GM23338 (cell line): Measurements from ENCODE around the gene IPCEF1. TPM values are rescaled to one million over a fixed set of nuclear protein-coding genes. Genes with fewer than 3 reads are reported as not detected.

ENCODE experiments used
- ATAC-seq: fragments of 200-7000 bp; cut with Tn5 transposase; 3 replicates; pipeline ENCODE4 v1.9.1; 2020
- DNase-seq: peaks from one replicate; pipeline ENCODE4 v3.0.0-alpha.2; 2015; ENCODE audit warnings: low spot score
- H2AFZ ChIP-seq: fragments of 200-600 bp; sonication (generic); 2 replicates; pipeline ENCODE4 v1.8.0; 2016; ENCODE audit warnings: antibody characterized with exemption, mild to moderate bottlenecking, moderate library complexity
- H3F3A ChIP-seq: fragments of 200-600 bp; sonication (generic); replicated peaks from 2 replicates; pipeline ENCODE4 v1.8.0; 2017; ENCODE audit warnings: antibody characterized with exemption, mixed run types, low read depth
- H3K27ac ChIP-seq: fragments of 200-600 bp; sonication (generic); 2 replicates; pipeline ENCODE4 v1.6.1; 2016; ENCODE audit warnings: low read depth
- H3K27me3 ChIP-seq: fragments of 200-600 bp; sonication (generic); 2 replicates; pipeline ENCODE4 v1.8.0; 2016; ENCODE audit warnings: mild to moderate bottlenecking, mixed run types, moderate library complexity; ENCODE audit not compliant: insufficient read depth
- H3K36me3 ChIP-seq: fragments of 200-600 bp; sonication (generic); 2 replicates; pipeline ENCODE4 v1.8.0; 2016; ENCODE audit warnings: mild to moderate bottlenecking; ENCODE audit not compliant: insufficient read depth
- H3K4me1 ChIP-seq: fragments of 200-600 bp; sonication (generic); 2 replicates; pipeline ENCODE4 v1.8.0; 2016; ENCODE audit warnings: mild to moderate bottlenecking, moderate library complexity; ENCODE audit not compliant: insufficient read depth
- H3K4me2 ChIP-seq: fragments of 200-600 bp; sonication (generic); 2 replicates; pipeline ENCODE4 v1.7.1; 2017; ENCODE audit warnings: mixed run types
- H3K4me3 ChIP-seq: fragments of 200-600 bp; sonication (generic); 2 replicates; pipeline ENCODE4 v1.6.1; 2016; ENCODE audit warnings: mixed run types
- H3K79me2 ChIP-seq: fragments of 200-600 bp; sonication (generic); replicated peaks from 2 replicates; pipeline ENCODE4 v1.8.0; 2017; ENCODE audit warnings: mild to moderate bottlenecking; ENCODE audit not compliant: insufficient read depth
- H3K9me2 ChIP-seq: fragments of 200-600 bp; sonication (generic); 2 replicates; pipeline ENCODE4 v1.8.0; 2017; ENCODE audit not compliant: insufficient read depth
- H4K20me1 ChIP-seq: fragments of 200-600 bp; sonication (generic); replicated peaks from 2 replicates; pipeline ENCODE4 v1.8.0; 2017; ENCODE audit warnings: mild to moderate bottlenecking; ENCODE audit not compliant: insufficient read depth
- H3K27ac Mint-ChIP-seq: 2 replicates; pipeline ENCODE4 v1.8.0; 2020; ENCODE audit warnings: inconsistent platforms, mild to moderate bottlenecking, moderate library complexity, mixed read lengths
- H3K27me3 Mint-ChIP-seq: 3 replicates; pipeline ENCODE4 v1.8.0; 2022; ENCODE audit warnings: low read depth, mild to moderate bottlenecking, moderate library complexity, mixed read lengths, inconsistent platforms; ENCODE audit not compliant: insufficient read depth, poor library complexity
- H3K36me3 Mint-ChIP-seq: 3 replicates; pipeline ENCODE4 v1.8.0; 2021; ENCODE audit warnings: low read depth, mild to moderate bottlenecking, inconsistent platforms, moderate library complexity, mixed read lengths
- H3K4me1 Mint-ChIP-seq: 3 replicates; pipeline ENCODE4 v1.8.0; 2020; ENCODE audit warnings: mild to moderate bottlenecking, inconsistent platforms, mixed read lengths
- H3K4me3 Mint-ChIP-seq: 3 replicates; pipeline ENCODE4 v1.8.0; 2021; ENCODE audit warnings: moderate library complexity, mild to moderate bottlenecking, inconsistent platforms, mixed read lengths
- H3K9me3 Mint-ChIP-seq: 3 replicates; pipeline ENCODE4 v1.8.0; 2020; ENCODE audit warnings: moderate library complexity, mild to moderate bottlenecking, inconsistent platforms, mixed read lengths
- CREB1 ChIP-seq: fragments of 250-450 bp; sonication (Bioruptor Pico); IDR thresholded peaks from 2 replicates; pipeline ENCODE4 v1.5.0; 2020; ENCODE audit warnings: low read depth, mild to moderate bottlenecking, moderate library complexity
- JUNB ChIP-seq: IDR thresholded peaks from one replicate; pipeline ENCODE4 v1.6.1; 2016; ENCODE audit warnings: antibody characterized with exemption; ENCODE audit not compliant: unreplicated experiment
- POLR2AphosphoS5 ChIP-seq: IDR thresholded peaks from 2 replicates; pipeline ENCODE4 v1.6.1; 2016; ENCODE audit warnings: antibody characterized with exemption, low read depth
- REST ChIP-seq: IDR thresholded peaks from one replicate; pipeline ENCODE4 v1.6.1; 2018; ENCODE audit warnings: antibody characterized with exemption; ENCODE audit not compliant: unreplicated experiment
- STAT1 ChIP-seq: IDR thresholded peaks from one replicate; pipeline ENCODE4 v1.6.1; 2016; ENCODE audit warnings: antibody characterized with exemption; ENCODE audit not compliant: unreplicated experiment
- ZNF331 ChIP-seq: fragments of 250-450 bp; sonication (Bioruptor Pico); IDR thresholded peaks from 2 replicates; pipeline ENCODE4 v1.5.0; 2020; ENCODE audit warnings: low read depth, mild to moderate bottlenecking, moderate library complexity
- ZNF462 ChIP-seq: fragments of 250-450 bp; sonication (Bioruptor Pico); IDR thresholded peaks from 2 replicates; pipeline ENCODE4 v1.5.0; 2020; ENCODE audit warnings: mild to moderate bottlenecking, moderate library complexity
- polyA plus RNA-seq: library from polyadenylated mRNA; unstranded; fragments of >200 nt; fragmentation: Nextera tagmentation; extraction: Ambion mirVana; gene quantifications from 2 replicates; pipeline ENCODE4 v1.2.1, GENCODE V29; 2016
- total RNA-seq: library from RNA; depleted of rRNA; stranded (reverse); fragments of >200 nt; shearing (Covaris generic); gene quantifications from 2 replicates; pipeline ENCODE4 v1.2.3, GENCODE V29; 2014

The IPCEF1 gene
- total and polyA plus RNA-seq, 2 experiments from 2014 or later = 0.15 to 1.8 TPM

GRCh38 chr6:154226461-154226860, 130.1 kb downstream of the IPCEF1 start (continued):
- no peak for TF ChIP-seq ZNF462 (CRISPR knock-in tag)
- no peak for TF ChIP-seq REST

- DNase-seq (no peak), ATAC-seq (no peak)
- Mint-ChIP-seq H3K36me3 (no peaks in the 10 kb centered on the region), H3K4me3 (no peak overlapping the region), H3K9me3 (no peaks in the 10 kb centered on the region), H3K27ac (no peak overlapping the region), H3K27me3 (peaks cover 1% of the 10 kb centered on the region), H3K4me1 (peaks cover 10% of the 10 kb centered on the region)
- no peaks in the 10 kb centered on the region for H4K20me1 ChIP-seq
- no peaks in the 10 kb centered on the region for H3K36me3 ChIP-seq
- H3K4me3 ChIP-seq = no peak overlapping the region
- no peak overlapping the region for H2AFZ ChIP-seq
- no peak overlapping the region for H3K27ac ChIP-seq
- no peaks in the 10 kb centered on the region for H3K27me3 ChIP-seq
- H3K9me2 ChIP-seq = peaks cover 1% of the 10 kb centered on the region; the same call in 1 of the 2 replicates
- H3K4me2 ChIP-seq = no peak overlapping the region
- no peaks in the 10 kb centered on the region for H3K79me2 ChIP-seq
- peaks cover 6% of the 10 kb centered on the region for H3K4me1 ChIP-seq
- H3F3A ChIP-seq = no peaks in the 10 kb centered on the region
- TF ChIP-seq STAT1 = no peak
- no peak for TF ChIP-seq CREB1
- no peak for TF ChIP-seq JUNB
- TF ChIP-seq ZNF331 (CRISPR knock-in tag) = no peak
- no peak for TF ChIP-seq POLR2AphosphoS5
Observed at GRCh38 chr6:154223296-154223695, 133.3 kb downstream of the IPCEF1 start.
